Stimulated activated CD4-positive, alpha-beta T cell treated with anti-CD3 and anti-CD28 coated beads, Interleukin-12 subunit alpha, Interleukin-12 subunit beta, amount 100 ng/mL, for 24 hours (primary cell): Measurements from ENCODE around the gene TMED4.

ENCODE experiments used
- DNase-seq, 2 experiments: peaks; one replicate each; pipeline ENCODE4 v3.0.0-alpha.2; 2020; ENCODE audit warnings: low read depth in 2 of 2

Gene TMED4

GRCh38 chr7:44581879-44582603 lies at the start of gene TMED4:
TSS of gene TMED4 (minus strand) at chr7:44582231. CDS start at chr7:44582206, 25 bp downstream.
- peak; percentile 100 for DNase-seq

GRCh38 chr7:44631458-44632115 lies 49.6 kb upstream of the TMED4 start:
- DNase-seq, result no peak

- DNase-seq, result no peak
Observed at GRCh38 chr7:44630792-44631457, 48.9 kb upstream of the TMED4 start.

GRCh38 chr7:44629829-44630522 lies 47.9 kb upstream of the TMED4 start:
- DNase-seq, result no peak

GRCh38 chr7:44626620-44627019 lies 44.6 kb upstream of the TMED4 start:
- DNase-seq, result no peak

GRCh38 chr7:44625526-44626471 lies 43.8 kb upstream of the TMED4 start:
- DNase-seq, result no peak

- DNase-seq, result no peak
Observed at GRCh38 chr7:44624318-44624717, 42.3 kb upstream of the TMED4 start.

GRCh38 chr7:44622342-44623151 lies 40.5 kb upstream of the TMED4 start:
- peak in 1 of 2 experiments; percentile 36 for DNase-seq

- DNase-seq, result no peak
Observed at GRCh38 chr7:44621750-44622103, 39.7 kb upstream of the TMED4 start.

- no peak for DNase-seq
Observed at GRCh38 chr7:44621034-44621749, 39.2 kb upstream of the TMED4 start.

- DNase-seq, result no peak
Observed at GRCh38 chr7:44618753-44619152, 36.7 kb upstream of the TMED4 start.

- no peak for DNase-seq
Observed at GRCh38 chr7:44618045-44618444, 36.0 kb upstream of the TMED4 start.

GRCh38 chr7:44617225-44617890 lies 35.3 kb upstream of the TMED4 start:
- no peak for DNase-seq

- DNase-seq, result no peak
Observed at GRCh38 chr7:44616545-44616944, 34.5 kb upstream of the TMED4 start.

GRCh38 chr7:44615793-44616192 lies 33.8 kb upstream of the TMED4 start:
- DNase-seq, result no peak

- no peak for DNase-seq
Observed at GRCh38 chr7:44615149-44615611, 33.1 kb upstream of the TMED4 start.

GRCh38 chr7:44609829-44610228 lies 27.8 kb upstream of the TMED4 start:
- DNase-seq, result no peak

GRCh38 chr7:44608916-44609648 lies 27.1 kb upstream of the TMED4 start:
- DNase-seq, result no peak
